GM23248 (cell line): Measurements from ENCODE around the gene PPP1R3F.

Experiments used
- EZH2 ChIP-seq: fragments of 200-600 bp; sonication (generic); IDR thresholded peaks from 2 replicates; pipeline ENCODE4 v1.6.1; 2018; ENCODE audit warnings: antibody characterized with exemption, mild to moderate bottlenecking; ENCODE audit not compliant: insufficient read depth, poor library complexity, severe bottlenecking
- EZH2phosphoT487 ChIP-seq: fragments of 200-600 bp; sonication (generic); IDR thresholded peaks from 2 replicates; pipeline ENCODE4 v1.6.1; 2018; ENCODE audit warnings: antibody characterized with exemption, moderate library complexity, mild to moderate bottlenecking, low read depth; ENCODE audit not compliant: insufficient read depth

- no peak for TF ChIP-seq EZH2phosphoT487
- TF ChIP-seq EZH2, result no peak
These were observed 17.0 kb downstream of the PPP1R3F start for GRCh38 chrX:49286581-49286980.
